GM13976 (cell line): ENCODE results near the gene TSACC.

Source experiments
- DNase-seq: peaks from one replicate; pipeline ENCODE4 v3.0.0; 2012; ENCODE audit warnings: low spot score
- in situ Hi-C: fragments of 300-500 bp; cut with MboI; formaldehyde crosslinking; loops from one replicate; pipeline ENCODE4 v1.12.0; 2022; ENCODE audit warnings: low sequenced_read_pairs, mixed read lengths, inconsistent platforms; ENCODE audit not compliant: unreplicated experiment
- TF ChIP-seq, protein P1 (sequence below): IDR thresholded peaks from 2 replicates; pipeline ENCODE4 v1.5.1; 2012; ENCODE audit warnings: borderline replicate concordance, mild to moderate bottlenecking; ENCODE audit not compliant: insufficient read depth; ENCODE audit errors: extremely low read depth, missing control alignments, control extremely low read depth

TSACC gene

GRCh38 chr1:156373546-156373945 is 35.2 kb downstream of the TSACC start:
- in situ Hi-C loops, result no loop called here
- no peak for DNase-seq
- TF ChIP-seq, protein P1, sequence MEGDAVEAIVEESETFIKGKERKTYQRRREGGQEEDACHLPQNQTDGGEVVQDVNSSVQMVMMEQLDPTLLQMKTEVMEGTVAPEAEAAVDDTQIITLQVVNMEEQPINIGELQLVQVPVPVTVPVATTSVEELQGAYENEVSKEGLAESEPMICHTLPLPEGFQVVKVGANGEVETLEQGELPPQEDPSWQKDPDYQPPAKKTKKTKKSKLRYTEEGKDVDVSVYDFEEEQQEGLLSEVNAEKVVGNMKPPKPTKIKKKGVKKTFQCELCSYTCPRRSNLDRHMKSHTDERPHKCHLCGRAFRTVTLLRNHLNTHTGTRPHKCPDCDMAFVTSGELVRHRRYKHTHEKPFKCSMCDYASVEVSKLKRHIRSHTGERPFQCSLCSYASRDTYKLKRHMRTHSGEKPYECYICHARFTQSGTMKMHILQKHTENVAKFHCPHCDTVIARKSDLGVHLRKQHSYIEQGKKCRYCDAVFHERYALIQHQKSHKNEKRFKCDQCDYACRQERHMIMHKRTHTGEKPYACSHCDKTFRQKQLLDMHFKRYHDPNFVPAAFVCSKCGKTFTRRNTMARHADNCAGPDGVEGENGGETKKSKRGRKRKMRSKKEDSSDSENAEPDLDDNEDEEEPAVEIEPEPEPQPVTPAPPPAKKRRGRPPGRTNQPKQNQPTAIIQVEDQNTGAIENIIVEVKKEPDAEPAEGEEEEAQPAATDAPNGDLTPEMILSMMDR, result no peak

DNA sequence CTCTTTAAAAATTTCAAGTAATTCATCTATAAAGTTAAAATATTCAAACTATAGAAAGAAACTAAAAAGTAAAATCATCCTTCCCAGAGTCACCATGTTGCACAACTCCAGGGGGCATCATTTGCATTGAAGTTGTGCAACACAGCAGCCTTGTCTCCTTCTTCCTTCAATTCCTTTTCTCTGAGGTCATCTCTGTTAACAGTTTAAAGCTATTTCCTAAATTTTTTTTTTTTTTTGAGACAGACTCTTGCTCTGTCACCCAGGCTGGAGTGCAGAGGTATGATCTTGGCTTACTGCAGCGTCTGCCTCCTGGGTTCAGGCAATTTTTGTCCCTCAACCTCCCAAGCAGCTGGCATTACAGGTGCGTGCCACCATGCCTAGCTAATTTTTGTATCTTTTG is 37.8 kb downstream of the TSACC start:
- in situ Hi-C loops, result no loop called here
- no peak for DNase-seq
- TF ChIP-seq, protein P1, result no peak

DNA sequence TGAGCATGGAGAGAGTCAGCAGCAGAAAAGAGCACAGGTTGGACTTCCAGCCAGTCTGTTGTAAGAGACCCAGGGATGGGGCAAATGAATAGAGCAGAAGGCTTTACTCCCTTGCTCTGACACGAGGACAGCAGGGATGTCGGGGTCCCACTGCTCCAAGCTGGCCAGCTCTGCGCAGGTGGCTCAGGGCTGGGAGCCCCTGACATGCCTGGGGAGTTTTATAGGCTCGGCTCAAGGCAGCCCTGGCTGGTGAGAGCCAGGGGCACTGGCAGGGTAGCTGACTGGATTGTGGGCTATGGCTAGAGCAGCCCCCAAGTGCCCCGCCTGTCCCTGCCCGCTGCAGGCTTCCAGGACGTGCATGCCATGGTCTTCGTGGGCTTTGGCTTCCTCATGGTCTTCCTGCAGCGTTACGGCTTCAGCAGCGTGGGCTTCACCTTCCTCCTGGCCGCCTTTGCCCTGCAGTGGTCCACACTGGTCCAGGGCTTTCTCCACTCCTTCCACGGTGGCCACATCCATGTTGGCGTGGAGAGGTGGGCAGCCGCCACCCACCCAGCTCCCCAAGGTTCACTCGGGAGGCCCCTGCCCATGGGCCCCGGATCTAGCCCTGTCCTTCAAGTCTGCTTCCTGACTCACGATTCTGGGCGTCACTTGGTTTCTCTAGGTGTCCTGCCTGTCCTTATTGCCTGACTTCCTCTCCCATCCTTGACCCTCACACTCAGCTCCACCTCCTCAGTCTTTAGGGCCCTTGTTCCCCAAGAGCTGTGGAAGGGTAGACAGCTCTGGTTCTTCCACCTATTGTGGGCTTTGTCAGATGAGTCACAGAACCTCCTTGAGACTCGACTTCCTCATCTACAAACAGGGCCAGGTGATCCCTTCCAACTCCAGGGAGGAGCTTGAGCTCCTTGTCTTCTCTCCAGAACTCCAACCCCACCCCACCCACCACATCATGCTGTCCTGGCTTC is 38.9 kb downstream of the TSACC start:
- TF ChIP-seq, protein P1, result no peak
- no peak for DNase-seq
- in situ Hi-C loops, result no loop called here

DNA sequence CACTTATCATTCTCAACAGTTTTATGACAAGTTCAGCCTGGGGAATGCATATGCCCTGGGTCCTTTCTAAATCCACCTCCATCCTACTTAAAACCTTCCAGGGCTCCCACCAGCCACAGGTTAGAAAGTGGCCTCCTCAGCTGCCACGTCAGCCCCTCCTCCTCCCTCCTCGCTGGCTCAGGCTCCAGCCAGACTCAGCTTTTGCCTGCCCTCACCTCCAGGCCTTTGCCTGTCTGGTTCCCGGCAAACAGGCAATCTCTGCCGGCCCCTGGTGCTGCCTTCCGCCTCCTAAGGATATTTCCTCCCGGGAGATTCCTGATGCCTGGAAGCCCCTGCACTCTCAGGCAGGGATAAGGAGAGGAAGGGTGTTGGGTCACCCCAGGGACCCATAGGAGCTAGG is 40.2 kb downstream of the TSACC start:
- in situ Hi-C loops, result no loop called here
- TF ChIP-seq, protein P1, result no peak
- DNase-seq, result no peak

DNA sequence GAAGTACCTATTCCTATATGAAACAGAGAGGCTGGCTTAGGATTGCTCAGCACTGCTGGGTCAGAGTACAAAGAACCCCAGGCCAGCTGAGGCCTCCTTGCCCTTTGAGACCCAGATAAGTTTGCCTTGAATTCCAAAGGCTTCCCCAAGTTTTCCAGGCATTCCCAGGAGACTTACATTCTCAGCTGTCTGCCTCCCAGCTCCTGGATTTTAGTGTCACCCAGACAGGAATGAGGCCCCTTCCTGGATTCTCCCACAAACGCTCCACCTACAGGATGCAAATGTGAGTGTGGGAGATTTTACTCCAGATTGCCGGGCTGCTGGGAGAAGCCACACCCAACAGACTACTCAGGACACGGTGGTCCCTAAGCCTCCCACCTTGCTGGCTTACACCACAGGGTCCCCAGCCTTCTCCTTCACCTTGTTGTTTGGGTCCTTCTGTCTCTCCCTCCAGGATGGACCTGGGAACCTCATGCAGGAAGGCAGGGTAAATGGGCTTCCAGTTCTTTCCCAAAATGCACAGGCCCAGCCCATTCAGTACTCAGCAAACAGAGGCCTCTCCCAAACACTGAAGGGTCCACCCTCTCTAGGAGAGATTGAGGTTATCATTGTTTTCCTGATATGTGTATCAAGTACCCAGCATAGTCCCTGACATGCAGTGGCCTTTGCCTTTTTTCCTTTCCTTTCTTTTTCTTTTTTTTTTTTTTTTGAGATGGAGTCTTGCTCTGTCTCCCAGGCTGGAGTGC is 41.3 kb downstream of the TSACC start:
- in situ Hi-C loops, result loop anchor here (10.0 kb wide), 1 partner anchor 225 kb away; the partner anchor contains the start of gene GPATCH4
- TF ChIP-seq, protein P1, result no peak
- no peak for DNase-seq

- no peak for DNase-seq
- TF ChIP-seq, protein P1, result no peak
- in situ Hi-C loops, result loop anchor here (10.0 kb wide), 1 partner anchor 222 kb away; the partner anchor contains the start of gene GPATCH4
Measured at GRCh38 chr1:156382561-156382960, 44.2 kb downstream of the TSACC start.
